GM23248 (cell line): Measurements from ENCODE around the gene JSRP1. TPM values are rescaled to one million over a fixed set of nuclear protein-coding genes. Genes with fewer than 3 reads are reported as not detected.

ENCODE experiments used
- DNase-seq: peaks from one replicate; pipeline ENCODE4 v3.0.0-alpha.2; 2015
- H2AFZ ChIP-seq: fragments of 200-600 bp; sonication (generic); 2 replicates; pipeline ENCODE4 v1.6.1; 2016; ENCODE audit warnings: antibody characterized with exemption
- H3F3A ChIP-seq: fragments of 200-600 bp; sonication (generic); 2 replicates; pipeline ENCODE4 v1.6.1; 2016; ENCODE audit warnings: mild to moderate bottlenecking, antibody characterized with exemption, mixed run types; ENCODE audit not compliant: insufficient read depth
- H3K27ac ChIP-seq: fragments of 200-600 bp; sonication (generic); 2 replicates; pipeline ENCODE4 v1.5.1; 2016; ENCODE audit warnings: mild to moderate bottlenecking
- H3K27me3 ChIP-seq: fragments of 200-600 bp; sonication (generic); replicated peaks from 2 replicates; pipeline ENCODE4 v1.6.1; 2016; ENCODE audit warnings: mild to moderate bottlenecking; ENCODE audit not compliant: insufficient read depth
- H3K36me3 ChIP-seq: fragments of 200-600 bp; sonication (generic); 2 replicates; pipeline ENCODE4 v1.6.1; 2016; ENCODE audit warnings: low read depth, mild to moderate bottlenecking
- H3K4me1 ChIP-seq: fragments of 200-600 bp; sonication (generic); 2 replicates; pipeline ENCODE4 v1.6.1; 2016; ENCODE audit warnings: mild to moderate bottlenecking; ENCODE audit not compliant: insufficient read depth
- H3K4me2 ChIP-seq: fragments of 200-600 bp; sonication (generic); one replicate; pipeline ENCODE4 v1.6.1; 2016; ENCODE audit warnings: mild to moderate bottlenecking; ENCODE audit not compliant: unreplicated experiment
- H3K4me3 ChIP-seq: fragments of 200-600 bp; sonication (generic); 2 replicates; pipeline ENCODE4 v1.5.1; 2016; ENCODE audit warnings: mild to moderate bottlenecking
- H3K79me2 ChIP-seq: fragments of 200-600 bp; sonication (generic); 2 replicates; pipeline ENCODE4 v1.6.1; 2016; ENCODE audit warnings: mild to moderate bottlenecking; ENCODE audit not compliant: insufficient read depth
- H3K9ac ChIP-seq: fragments of 200-600 bp; sonication (generic); 2 replicates; pipeline ENCODE4 v1.6.1; 2016; ENCODE audit warnings: mild to moderate bottlenecking
- H3K9me2 ChIP-seq: fragments of 200-600 bp; sonication (generic); 2 replicates; pipeline ENCODE4 v1.6.1; 2016; ENCODE audit warnings: mixed run types, mild to moderate bottlenecking, moderate library complexity; ENCODE audit not compliant: insufficient read depth
- H3K9me3 ChIP-seq: fragments of 200-600 bp; sonication (generic); one replicate; pipeline ENCODE4 v1.6.1; 2017; ENCODE audit warnings: low read depth
- H4K20me1 ChIP-seq: fragments of 200-600 bp; sonication (generic); 2 replicates; pipeline ENCODE4 v1.6.0; 2016; ENCODE audit not compliant: insufficient read depth
- EZH2 ChIP-seq: fragments of 200-600 bp; sonication (generic); IDR thresholded peaks from 2 replicates; pipeline ENCODE4 v1.6.1; 2018; ENCODE audit warnings: antibody characterized with exemption, mild to moderate bottlenecking; ENCODE audit not compliant: insufficient read depth, poor library complexity, severe bottlenecking
- EZH2phosphoT487 ChIP-seq: fragments of 200-600 bp; sonication (generic); IDR thresholded peaks from 2 replicates; pipeline ENCODE4 v1.6.1; 2018; ENCODE audit warnings: antibody characterized with exemption, moderate library complexity, mild to moderate bottlenecking, low read depth; ENCODE audit not compliant: insufficient read depth
- WGBS, 2 experiments: methylation state at CpG; one replicate each; pipeline ENCODE4 v1.1.6; 2015 to 2017; ENCODE audit warnings: low lambda C conversion rate in 2 of 2, low coverage in 1 of 2; ENCODE audit errors: missing lambda C conversion rate in 2 of 2; 5-methylcytosine and 5-hydroxymethylcytosine counted together
- in situ Hi-C: fragments of 300-500 bp; cut with MboI; formaldehyde crosslinking; loops from 2 replicates; pipeline ENCODE4 v1.15.0; 2020
- polyA plus RNA-seq: library from polyadenylated mRNA; unstranded; fragments of >200 nt; fragmentation: Nextera tagmentation; extraction: Ambion mirVana; gene quantifications from 2 replicates; pipeline ENCODE4 v1.2.1, GENCODE V29; 2016
- total RNA-seq: library from RNA; depleted of rRNA; stranded (reverse); fragments of >200 nt; shearing (Covaris generic); gene quantifications from 2 replicates; pipeline ENCODE4 v1.2.3, GENCODE V29; 2014

The JSRP1 gene
- total and polyA plus RNA-seq, 2 experiments from 2014 or later: not detected

- WGBS, 2 experiments: 80 to 84% methylated on average over 16 to 17 of the region's 17 CpGs
- no peak for DNase-seq
- H3K4me1 ChIP-seq: no peaks in the 10 kb centered on the region
- no peaks in the 10 kb centered on the region for H4K20me1 ChIP-seq
- no peak overlapping the region for H3K9ac ChIP-seq
- H3K4me2 ChIP-seq: no peak overlapping the region
- no peaks in the 10 kb centered on the region for H3K36me3 ChIP-seq
- no peak overlapping the region for H3K4me3 ChIP-seq
- no peaks in the 10 kb centered on the region for H3F3A ChIP-seq
- in situ Hi-C loops: loop anchor here (10.0 kb wide), 1 partner anchor 96 kb away; no protein-coding TSS in a partner anchor
- H2AFZ ChIP-seq: no peak overlapping the region
- no peak for TF ChIP-seq EZH2phosphoT487
- no peak for TF ChIP-seq EZH2
- no peaks in the 10 kb centered on the region for H3K9me3 ChIP-seq
- H3K27ac ChIP-seq: no peak overlapping the region
- no peaks in the 10 kb centered on the region for H3K79me2 ChIP-seq
- no peaks in the 10 kb centered on the region for H3K9me2 ChIP-seq
- H3K27me3 ChIP-seq: peaks cover 30% of the 10 kb centered on the region
Measured at GRCh38 chr19:2288338-2288817, 32.2 kb upstream of the JSRP1 start.

GRCh38 chr19:2287585-2288337, 31.5 kb upstream of the JSRP1 start:
- no peaks in the 10 kb centered on the region for H3K36me3 ChIP-seq
- H4K20me1 ChIP-seq: no peaks in the 10 kb centered on the region
- WGBS, 2 experiments: 89% methylated on average over 12 to 13 of the region's 13 CpGs
- no peak overlapping the region for H3K9ac ChIP-seq
- no peaks in the 10 kb centered on the region for H3F3A ChIP-seq
- no peak overlapping the region for H3K4me2 ChIP-seq
- no peak overlapping the region for H3K4me3 ChIP-seq
- no peak overlapping the region for H3K27ac ChIP-seq
- H3K4me1 ChIP-seq: no peaks in the 10 kb centered on the region
- in situ Hi-C loops: loop anchor here (10.0 kb wide), 1 partner anchor 97 kb away; no protein-coding TSS in a partner anchor
- H3K27me3 ChIP-seq: peaks cover 30% of the 10 kb centered on the region
- no peaks in the 10 kb centered on the region for H3K9me3 ChIP-seq
- TF ChIP-seq EZH2phosphoT487 (no peak), EZH2 (no peak)
- no peaks in the 10 kb centered on the region for H3K9me2 ChIP-seq
- no peak for DNase-seq
- H3K79me2 ChIP-seq: no peaks in the 10 kb centered on the region
- H2AFZ ChIP-seq: no peak overlapping the region

GRCh38 chr19:2286402-2287140, 30.4 kb upstream of the JSRP1 start:
- H3K79me2 ChIP-seq: no peaks in the 10 kb centered on the region
- in situ Hi-C loops: loop anchor here (10.0 kb wide), 1 partner anchor 98 kb away; no protein-coding TSS in a partner anchor
- H4K20me1 ChIP-seq: no peaks in the 10 kb centered on the region
- peaks cover 30% of the 10 kb centered on the region for H3K27me3 ChIP-seq
- no peaks in the 10 kb centered on the region for H3F3A ChIP-seq
- no peak overlapping the region for H3K4me3 ChIP-seq
- no peaks in the 10 kb centered on the region for H3K36me3 ChIP-seq
- no peak overlapping the region for H3K9ac ChIP-seq
- no peak overlapping the region for H3K4me2 ChIP-seq
- TF ChIP-seq EZH2: no peak
- no peak for TF ChIP-seq EZH2phosphoT487
- no peaks in the 10 kb centered on the region for H3K9me3 ChIP-seq
- WGBS, 2 experiments: 82 to 85% methylated on average over 20 of the region's 20 CpGs
- H2AFZ ChIP-seq: no peak overlapping the region
- no peaks in the 10 kb centered on the region for H3K4me1 ChIP-seq
- DNase-seq: no peak
- no peaks in the 10 kb centered on the region for H3K9me2 ChIP-seq
- no peak overlapping the region for H3K27ac ChIP-seq

GRCh38 chr19:2283835-2284507, 27.8 kb upstream of the JSRP1 start:
- Histone ChIP-seq H3K9me2 (no peaks in the 10 kb centered on the region), H3K4me1 (no peaks in the 10 kb centered on the region), H3K27me3 (peaks cover 6% of the 10 kb centered on the region), H3F3A (no peaks in the 10 kb centered on the region), H3K9ac (no peak overlapping the region), H3K79me2 (no peaks in the 10 kb centered on the region), H3K27ac (no peak overlapping the region), H2AFZ (no peak overlapping the region), H3K4me2 (no peak overlapping the region), H3K36me3 (no peaks in the 10 kb centered on the region), H3K9me3 (no peaks in the 10 kb centered on the region), H3K4me3 (no peak overlapping the region), H4K20me1 (no peaks in the 10 kb centered on the region)
- 88% methylated on average over 8 of the region's 8 CpGs for WGBS, 2 experiments
- in situ Hi-C loops: loop anchor here (10.0 kb wide), 1 partner anchor 101 kb away; no protein-coding TSS in a partner anchor
- DNase-seq: no peak
- TF ChIP-seq EZH2phosphoT487 (no peak), EZH2 (no peak)
